Retinal pigment epithelial cell (primary cell): Measurements from ENCODE around the gene TBC1D2.
A peak's percentile ranks its signal among the peaks of the same experiment; 100 is the strongest.

ENCODE experiments used
- DNase-seq: peaks from one replicate; pipeline ENCODE4 v3.0.0-alpha.2; 2010; ENCODE audit warnings: low read depth
- H3K4me3 ChIP-seq: 2 replicates; pipeline ENCODE4 v1.5.1; 2011; ENCODE audit warnings: mild to moderate bottlenecking, low read length, control low read depth, moderate library complexity
- TF ChIP-seq, protein P1 (sequence below): conservative IDR thresholded peaks from 2 replicates; pipeline ENCODE4 v1.5.1; 2011; ENCODE audit warnings: low read depth, low read length, control low read depth, inconsistent platforms

Gene TBC1D2

DNA sequence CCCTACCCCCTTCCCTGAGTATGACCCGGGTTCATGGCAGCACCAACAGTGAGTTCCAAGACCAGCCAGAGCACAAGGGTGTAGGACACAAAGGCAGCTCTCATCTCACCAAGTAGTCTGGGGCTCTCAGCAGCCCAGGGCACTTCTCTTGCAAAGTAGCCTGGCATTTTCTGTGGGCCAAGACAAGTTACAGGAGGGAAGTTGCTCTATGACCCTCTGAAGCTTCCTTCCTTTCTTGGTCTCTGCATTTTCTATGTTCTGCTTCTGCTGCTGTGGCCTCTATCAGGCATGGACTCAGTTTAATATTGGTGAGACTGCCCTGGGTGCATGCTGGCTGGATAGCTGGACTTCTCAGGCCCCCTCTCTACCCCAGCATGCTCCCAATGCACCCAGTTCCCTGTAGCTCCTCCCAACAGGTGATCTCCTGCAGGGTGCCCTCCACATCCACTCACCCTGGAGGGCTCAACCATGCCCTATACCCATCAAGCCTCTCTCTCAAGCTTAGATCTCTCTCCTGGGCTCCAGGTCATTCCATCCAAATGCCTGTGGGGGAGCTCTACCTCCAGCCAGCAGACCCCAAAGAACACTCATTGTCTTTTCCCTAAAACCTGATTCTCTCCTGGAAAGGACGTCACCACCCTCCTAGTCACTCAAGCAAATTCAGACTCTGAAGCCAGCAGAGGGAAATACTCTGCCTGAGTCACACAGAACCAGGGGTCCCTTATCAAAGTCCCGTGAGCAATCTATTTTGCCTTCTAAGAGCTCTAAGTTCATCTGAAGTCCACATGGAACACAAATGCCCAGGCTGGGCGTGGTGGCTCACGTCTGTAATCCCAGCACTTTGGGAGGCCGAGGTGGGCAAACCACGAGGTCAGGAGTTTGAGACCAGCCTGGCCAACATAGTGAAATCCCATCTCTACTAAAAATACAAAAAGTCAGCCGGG lies 13.8 kb downstream of the TBC1D2 start:
- no peak for DNase-seq
- TF ChIP-seq, protein P1, sequence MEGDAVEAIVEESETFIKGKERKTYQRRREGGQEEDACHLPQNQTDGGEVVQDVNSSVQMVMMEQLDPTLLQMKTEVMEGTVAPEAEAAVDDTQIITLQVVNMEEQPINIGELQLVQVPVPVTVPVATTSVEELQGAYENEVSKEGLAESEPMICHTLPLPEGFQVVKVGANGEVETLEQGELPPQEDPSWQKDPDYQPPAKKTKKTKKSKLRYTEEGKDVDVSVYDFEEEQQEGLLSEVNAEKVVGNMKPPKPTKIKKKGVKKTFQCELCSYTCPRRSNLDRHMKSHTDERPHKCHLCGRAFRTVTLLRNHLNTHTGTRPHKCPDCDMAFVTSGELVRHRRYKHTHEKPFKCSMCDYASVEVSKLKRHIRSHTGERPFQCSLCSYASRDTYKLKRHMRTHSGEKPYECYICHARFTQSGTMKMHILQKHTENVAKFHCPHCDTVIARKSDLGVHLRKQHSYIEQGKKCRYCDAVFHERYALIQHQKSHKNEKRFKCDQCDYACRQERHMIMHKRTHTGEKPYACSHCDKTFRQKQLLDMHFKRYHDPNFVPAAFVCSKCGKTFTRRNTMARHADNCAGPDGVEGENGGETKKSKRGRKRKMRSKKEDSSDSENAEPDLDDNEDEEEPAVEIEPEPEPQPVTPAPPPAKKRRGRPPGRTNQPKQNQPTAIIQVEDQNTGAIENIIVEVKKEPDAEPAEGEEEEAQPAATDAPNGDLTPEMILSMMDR, result peak; percentile 31
- no peak overlapping the region for H3K4me3 ChIP-seq

DNA sequence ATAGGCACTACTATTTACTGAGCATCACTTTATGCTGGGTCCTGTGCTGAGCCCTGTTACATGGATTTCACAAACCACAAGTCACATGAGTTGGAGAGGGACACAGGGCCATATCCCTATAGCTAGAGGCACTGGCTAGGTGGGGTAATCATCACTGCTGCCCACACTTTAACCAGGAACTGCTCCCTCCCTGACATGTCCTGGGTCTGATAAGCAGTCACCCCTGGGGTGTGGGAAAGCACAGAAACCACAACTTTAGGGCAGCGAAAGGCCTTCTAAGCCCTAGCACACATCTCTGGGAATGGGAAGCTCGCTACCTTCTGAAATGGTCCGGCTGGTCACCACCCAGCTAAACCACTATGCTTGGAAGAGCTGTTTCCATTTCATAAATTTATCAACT lies 15.0 kb downstream of the TBC1D2 start:
- H3K4me3 ChIP-seq, result no peak overlapping the region
- no peak for DNase-seq
- TF ChIP-seq, protein P1, result no peak

DNA sequence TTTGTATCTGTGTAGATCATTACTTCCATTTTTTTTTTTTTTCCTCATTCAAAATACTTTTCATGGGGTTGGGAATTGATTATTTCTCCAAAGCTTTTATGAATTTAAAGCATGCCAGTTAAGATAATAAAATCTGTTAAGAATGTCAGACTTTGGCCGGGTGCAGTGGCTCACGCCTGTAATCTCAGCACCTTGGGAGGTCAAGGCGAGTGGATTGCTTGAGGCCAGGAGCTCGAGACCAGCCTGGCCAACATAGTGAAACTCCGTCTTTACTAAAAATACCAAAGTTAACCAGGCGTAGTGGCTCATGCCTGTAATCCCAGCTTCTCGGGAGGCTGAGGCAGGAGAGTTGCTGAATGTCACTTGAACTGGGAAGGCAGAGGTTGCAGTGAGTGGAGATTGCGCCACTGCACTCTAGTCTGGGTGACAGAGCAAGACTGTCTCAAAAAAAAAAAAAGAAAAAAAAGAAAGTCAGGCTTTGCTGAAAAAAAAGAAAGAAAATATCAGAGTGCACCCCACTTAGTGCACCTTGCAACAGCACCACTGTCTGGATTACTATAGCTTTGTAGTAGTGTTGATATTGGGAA lies 18.5 kb downstream of the TBC1D2 start:
- no peak for DNase-seq
- TF ChIP-seq, protein P1, result no peak
- no peak overlapping the region for H3K4me3 ChIP-seq

DNA sequence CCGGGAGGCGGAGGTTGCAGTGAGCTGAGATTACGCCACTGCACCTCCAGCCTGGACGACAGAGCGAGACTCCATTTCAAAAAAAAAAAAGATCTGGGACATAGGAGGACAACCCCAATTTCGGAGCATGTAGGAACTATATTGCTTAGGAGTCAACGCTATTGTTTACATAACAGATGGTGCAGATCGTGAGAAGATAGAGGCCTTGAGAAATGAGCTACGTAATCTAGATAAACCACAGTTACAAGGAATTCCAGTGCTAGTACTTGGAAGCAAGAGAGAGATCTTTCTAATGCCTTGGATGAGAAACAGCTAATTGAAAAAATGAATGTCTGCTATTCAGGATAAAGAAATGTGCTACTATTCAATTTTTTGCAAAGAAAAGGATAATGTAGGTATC lies 20.3 kb downstream of the TBC1D2 start:
- TF ChIP-seq, protein P1, result no peak
- no peak for DNase-seq
- H3K4me3 ChIP-seq, result no peak overlapping the region

DNA sequence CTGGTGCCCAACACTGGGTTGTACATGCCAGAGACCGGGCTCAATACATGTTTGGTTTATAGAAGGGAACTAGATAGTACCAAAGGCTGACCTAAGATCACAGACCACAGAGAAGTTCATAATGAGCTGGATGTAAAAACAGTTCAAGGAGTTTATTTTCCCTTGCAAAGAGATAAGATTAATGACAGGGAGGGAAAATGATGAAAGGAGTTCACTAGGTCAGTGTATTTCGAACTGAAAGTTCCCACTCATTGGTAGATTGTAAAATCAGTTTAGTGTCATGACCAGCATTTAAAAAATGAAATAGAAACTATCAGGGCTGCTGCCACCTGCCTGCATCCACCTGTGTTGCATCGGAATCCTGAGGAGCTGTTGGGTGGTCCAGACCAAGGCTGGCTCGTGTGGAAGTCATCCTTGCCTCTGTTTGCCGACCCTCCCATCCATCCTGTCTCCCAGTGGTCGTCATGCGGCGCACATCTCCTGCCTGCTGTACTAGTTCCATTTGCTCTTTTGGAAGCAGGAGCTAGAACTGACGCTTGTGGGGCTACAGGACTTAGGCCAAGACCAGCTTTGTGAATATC lies 21.1 kb downstream of the TBC1D2 start:
- TF ChIP-seq, protein P1, result peak; percentile 14
- no peak overlapping the region for H3K4me3 ChIP-seq
- DNase-seq, result no peak

DNA sequence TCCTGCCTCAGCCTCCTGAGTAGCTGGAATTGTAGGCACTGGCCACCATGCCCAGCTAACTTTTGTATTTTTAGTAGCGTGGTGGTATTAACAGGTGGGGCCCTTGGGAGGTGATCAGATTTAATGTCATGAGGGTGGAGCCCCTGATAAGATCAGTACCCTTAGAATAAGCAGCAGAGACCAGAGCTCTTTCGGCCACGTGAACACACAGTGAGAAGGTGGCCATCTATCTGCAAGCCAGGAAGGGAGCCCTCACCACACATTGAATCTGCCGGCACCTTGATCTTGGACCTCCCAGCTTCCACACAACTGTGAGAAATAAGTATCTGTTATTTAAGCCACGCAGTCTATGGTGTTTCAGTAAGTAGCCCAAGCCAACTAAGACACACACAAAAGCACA lies 22.5 kb downstream of the TBC1D2 start:
- TF ChIP-seq, protein P1, result no peak
- DNase-seq, result no peak
- no peak overlapping the region for H3K4me3 ChIP-seq
